ENCODE data around the gene SQOR.

The SQOR gene

DNA sequence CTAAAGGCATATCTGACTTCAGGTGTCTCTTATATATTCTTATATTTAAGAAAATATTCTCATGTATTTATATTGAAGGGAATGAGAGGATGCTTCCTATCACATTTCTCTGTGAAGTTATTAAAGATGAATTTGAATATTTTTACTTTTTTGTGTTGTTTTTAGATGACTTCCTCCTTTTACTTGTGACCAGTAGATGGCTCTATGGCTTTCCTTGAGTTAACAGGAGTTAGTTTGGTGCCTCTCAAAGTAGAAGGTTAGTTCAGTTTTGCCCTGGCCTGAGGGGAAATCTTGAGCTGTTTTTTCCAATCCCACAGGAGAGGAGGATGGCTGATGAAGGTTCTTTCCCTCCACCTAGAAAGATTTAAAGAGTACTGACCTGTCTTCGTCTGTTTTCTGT, 80.7 kb downstream of the SQOR start:
- TF ChIP-seq SIN3A (IDR thresholded peaks at IDR 0.05; ENCODE audit: borderline replicate concordance, insufficient read depth, low read length) (no peak), TAF1 (IDR thresholded peaks at IDR 0.05; ENCODE audit: borderline replicate concordance, insufficient read depth, low read length) (no peak), FOXP2 (optimal IDR thresholded peaks at IDR 0.05; ENCODE audit: borderline replicate concordance, extremely low read depth, extremely low read length, insufficient read depth) (no peak), POLR2AphosphoS5 (IDR thresholded peaks at IDR 0.05; ENCODE audit: low read depth, low read length) (no peak)
- TF ChIP-seq, protein P1, sequence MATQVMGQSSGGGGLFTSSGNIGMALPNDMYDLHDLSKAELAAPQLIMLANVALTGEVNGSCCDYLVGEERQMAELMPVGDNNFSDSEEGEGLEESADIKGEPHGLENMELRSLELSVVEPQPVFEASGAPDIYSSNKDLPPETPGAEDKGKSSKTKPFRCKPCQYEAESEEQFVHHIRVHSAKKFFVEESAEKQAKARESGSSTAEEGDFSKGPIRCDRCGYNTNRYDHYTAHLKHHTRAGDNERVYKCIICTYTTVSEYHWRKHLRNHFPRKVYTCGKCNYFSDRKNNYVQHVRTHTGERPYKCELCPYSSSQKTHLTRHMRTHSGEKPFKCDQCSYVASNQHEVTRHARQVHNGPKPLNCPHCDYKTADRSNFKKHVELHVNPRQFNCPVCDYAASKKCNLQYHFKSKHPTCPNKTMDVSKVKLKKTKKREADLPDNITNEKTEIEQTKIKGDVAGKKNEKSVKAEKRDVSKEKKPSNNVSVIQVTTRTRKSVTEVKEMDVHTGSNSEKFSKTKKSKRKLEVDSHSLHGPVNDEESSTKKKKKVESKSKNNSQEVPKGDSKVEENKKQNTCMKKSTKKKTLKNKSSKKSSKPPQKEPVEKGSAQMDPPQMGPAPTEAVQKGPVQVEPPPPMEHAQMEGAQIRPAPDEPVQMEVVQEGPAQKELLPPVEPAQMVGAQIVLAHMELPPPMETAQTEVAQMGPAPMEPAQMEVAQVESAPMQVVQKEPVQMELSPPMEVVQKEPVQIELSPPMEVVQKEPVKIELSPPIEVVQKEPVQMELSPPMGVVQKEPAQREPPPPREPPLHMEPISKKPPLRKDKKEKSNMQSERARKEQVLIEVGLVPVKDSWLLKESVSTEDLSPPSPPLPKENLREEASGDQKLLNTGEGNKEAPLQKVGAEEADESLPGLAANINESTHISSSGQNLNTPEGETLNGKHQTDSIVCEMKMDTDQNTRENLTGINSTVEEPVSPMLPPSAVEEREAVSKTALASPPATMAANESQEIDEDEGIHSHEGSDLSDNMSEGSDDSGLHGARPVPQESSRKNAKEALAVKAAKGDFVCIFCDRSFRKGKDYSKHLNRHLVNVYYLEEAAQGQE (IDR thresholded peaks at IDR 0.05; ENCODE audit: insufficient read depth in 1 of 2, low read depth in 2 of 2, low read length in 2 of 2), result no peak

DNA sequence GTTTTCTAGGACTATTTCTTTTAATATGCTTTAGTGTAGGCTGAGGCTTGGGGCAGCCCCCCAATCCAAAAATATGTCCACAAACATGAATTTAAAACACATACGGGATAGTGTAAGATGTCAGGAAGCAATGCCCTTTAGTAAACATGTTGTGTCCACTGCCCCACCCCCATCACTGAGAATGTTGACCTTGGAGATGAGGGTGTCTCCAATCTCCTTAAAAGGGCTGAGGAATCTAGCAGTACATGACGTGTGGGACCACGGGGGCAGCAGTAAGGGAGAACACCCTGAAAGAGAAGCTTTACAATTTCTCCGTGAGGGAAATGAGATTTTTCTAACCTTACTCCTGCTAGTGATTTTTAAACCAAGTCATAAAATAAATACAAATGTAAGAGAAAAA, 84.7 kb downstream of the SQOR start:
- no peak for TF ChIP-seq TAF1 (IDR thresholded peaks at IDR 0.05; ENCODE audit: borderline replicate concordance, insufficient read depth, low read length)
- TF ChIP-seq SIN3A (IDR thresholded peaks at IDR 0.05; ENCODE audit: borderline replicate concordance, insufficient read depth, low read length), result no peak
- no peak for TF ChIP-seq POLR2AphosphoS5 (IDR thresholded peaks at IDR 0.05; ENCODE audit: low read depth, low read length)
- TF ChIP-seq FOXP2 (optimal IDR thresholded peaks at IDR 0.05; ENCODE audit: borderline replicate concordance, extremely low read depth, extremely low read length, insufficient read depth), result no peak
- TF ChIP-seq, protein P1 (IDR thresholded peaks at IDR 0.05; ENCODE audit: insufficient read depth in 1 of 2, low read depth in 2 of 2, low read length in 2 of 2), result no peak

DNA sequence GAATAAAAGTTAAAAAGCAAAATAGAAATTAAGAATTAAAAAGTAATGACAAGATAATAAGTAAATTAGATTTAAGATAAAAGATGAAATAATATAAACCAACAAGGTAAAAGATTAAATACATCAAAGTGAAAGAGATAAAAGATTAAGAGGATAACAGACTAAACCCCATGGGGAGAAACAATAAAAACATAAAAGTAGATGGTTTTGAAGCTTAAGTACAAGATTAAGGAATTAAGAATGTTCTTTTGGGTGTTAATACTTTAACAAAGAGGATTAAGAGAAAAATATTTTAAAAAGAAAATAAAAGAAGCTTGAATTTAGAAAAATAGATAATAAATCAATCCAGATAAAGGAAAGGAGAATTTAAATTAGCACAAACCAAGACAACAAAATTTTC, 85.4 kb downstream of the SQOR start:
- TF ChIP-seq FOXP2 (optimal IDR thresholded peaks at IDR 0.05; ENCODE audit: borderline replicate concordance, extremely low read depth, extremely low read length, insufficient read depth) (no peak), POLR2AphosphoS5 (IDR thresholded peaks at IDR 0.05; ENCODE audit: low read depth, low read length) (no peak), TAF1 (IDR thresholded peaks at IDR 0.05; ENCODE audit: borderline replicate concordance, insufficient read depth, low read length) (no peak), SIN3A (IDR thresholded peaks at IDR 0.05; ENCODE audit: borderline replicate concordance, insufficient read depth, low read length) (no peak)
- TF ChIP-seq, protein P1 (IDR thresholded peaks at IDR 0.05; ENCODE audit: insufficient read depth in 1 of 2, low read depth in 2 of 2, low read length in 2 of 2), result no peak

DNA sequence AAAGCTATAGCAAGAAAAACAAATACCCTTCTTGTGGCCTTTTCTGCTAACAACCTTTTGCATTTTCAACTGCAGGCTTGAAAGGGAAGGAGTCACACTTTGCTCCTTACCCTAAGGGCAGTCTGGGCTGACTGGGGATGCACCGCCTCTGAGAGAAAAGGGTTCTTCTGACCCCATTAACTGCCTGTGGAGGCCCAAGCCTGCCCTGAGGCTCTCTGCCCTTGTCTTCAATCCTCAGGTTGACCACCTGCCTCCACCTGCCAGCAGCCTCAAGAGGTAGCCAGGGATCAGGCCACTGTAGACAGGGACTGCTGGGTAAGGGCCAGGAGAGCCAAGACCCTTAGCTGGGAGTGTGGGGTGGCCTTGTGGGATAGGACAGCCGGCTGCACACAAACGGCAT, 93.8 kb downstream of the SQOR start:
- TF ChIP-seq FOXP2 (optimal IDR thresholded peaks at IDR 0.05; ENCODE audit: borderline replicate concordance, extremely low read depth, extremely low read length, insufficient read depth) (no peak), SIN3A (IDR thresholded peaks at IDR 0.05; ENCODE audit: borderline replicate concordance, insufficient read depth, low read length) (no peak), POLR2AphosphoS5 (IDR thresholded peaks at IDR 0.05; ENCODE audit: low read depth, low read length) (no peak), TAF1 (IDR thresholded peaks at IDR 0.05; ENCODE audit: borderline replicate concordance, insufficient read depth, low read length) (no peak)
- TF ChIP-seq, protein P1 (IDR thresholded peaks at IDR 0.05; ENCODE audit: insufficient read depth in 1 of 2, low read depth in 2 of 2, low read length in 2 of 2), result no peak

DNA sequence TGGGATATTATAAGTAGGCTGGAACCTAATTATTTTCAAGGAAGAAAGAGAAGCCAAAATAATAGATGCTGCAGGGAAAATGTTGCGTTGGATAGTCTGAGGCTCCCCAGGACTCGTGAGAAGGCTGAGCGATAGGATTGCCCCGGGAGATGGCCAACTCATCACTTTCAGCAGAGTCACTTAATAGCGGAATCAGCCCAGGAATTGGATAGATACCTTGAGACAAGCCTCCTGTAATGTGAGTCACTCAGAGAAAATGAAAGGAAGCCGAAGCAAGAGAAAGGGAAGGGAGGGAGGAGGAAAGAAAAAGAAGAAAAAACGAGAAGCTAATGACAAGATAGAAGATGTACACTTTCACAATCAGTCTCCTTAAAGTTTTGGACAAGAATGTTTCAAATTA, 94.3 kb downstream of the SQOR start:
- TF ChIP-seq, protein P1 (IDR thresholded peaks at IDR 0.05; ENCODE audit: insufficient read depth in 1 of 2, low read depth in 2 of 2, low read length in 2 of 2), result no peak
- no peak for TF ChIP-seq FOXP2 (optimal IDR thresholded peaks at IDR 0.05; ENCODE audit: borderline replicate concordance, extremely low read depth, extremely low read length, insufficient read depth)
- TF ChIP-seq TAF1 (IDR thresholded peaks at IDR 0.05; ENCODE audit: borderline replicate concordance, insufficient read depth, low read length), result no peak
- TF ChIP-seq SIN3A (IDR thresholded peaks at IDR 0.05; ENCODE audit: borderline replicate concordance, insufficient read depth, low read length), result no peak
- TF ChIP-seq POLR2AphosphoS5 (IDR thresholded peaks at IDR 0.05; ENCODE audit: low read depth, low read length), result no peak

Measured in PFSK-1 (cell line).